ENCODE data around the gene ZBTB17. TPM values are rescaled to one million over a fixed set of nuclear protein-coding genes. Genes with fewer than 3 reads are reported as not detected.

The ZBTB17 gene
- total RNA-seq, 1 donor from 2014 or later: 38.5 TPM

GRCh38 chr1:15965228-15965767 is 10.6 kb downstream of the ZBTB17 start:
- DNase-seq (ENCODE audit: extremely low spot score in 2 of 2): no peak
- no peak for TF ChIP-seq POLR2AphosphoS5 (IDR thresholded peaks at IDR 0.05; ENCODE audit: insufficient read depth in 1 of 2, low read depth in 1 of 2)
- no peak for TF ChIP-seq CTCF (IDR thresholded peaks at IDR 0.05)
- TF ChIP-seq POLR2A (IDR thresholded peaks at IDR 0.05): no peak
- Histone ChIP-seq H3K4me1 (peaks cover 41% of the 10 kb centered on the region), H3K27ac (no peak overlapping the region), H3K27me3 (no peaks in the 10 kb centered on the region), H3K36me3 (peaks cover 0 to 8% of the 10 kb centered on the region in 2 donors), H3K9me3 (no peaks in the 10 kb centered on the region), H3K4me3 (no peak overlapping the region)
- intact Hi-C loops (cut with DNase I): no loop called here

GRCh38 chr1:15963968-15964648 is 11.8 kb downstream of the ZBTB17 start:
- H3K9me3 ChIP-seq: no peaks in the 10 kb centered on the region
- H3K27ac ChIP-seq: no peak overlapping the region
- TF ChIP-seq POLR2A (IDR thresholded peaks at IDR 0.05) (no peak), POLR2AphosphoS5 (IDR thresholded peaks at IDR 0.05; ENCODE audit: insufficient read depth in 1 of 2, low read depth in 1 of 2) (no peak), CTCF (IDR thresholded peaks at IDR 0.05) (no peak)
- no peak overlapping the region for H3K4me3 ChIP-seq
- intact Hi-C loops (cut with DNase I): no loop called here
- no peaks in the 10 kb centered on the region for H3K27me3 ChIP-seq
- peaks cover 0 to under 1% of the 10 kb centered on the region in 2 donors for H3K36me3 ChIP-seq
- DNase-seq (ENCODE audit: extremely low spot score in 2 of 2): no peak
- H3K4me1 ChIP-seq: peaks cover 53% of the 10 kb centered on the region

GRCh38 chr1:15963363-15963967 is 12.4 kb downstream of the ZBTB17 start:
- no peak overlapping the region for H3K4me3 ChIP-seq
- intact Hi-C loops (cut with DNase I): no loop called here
- H3K36me3 ChIP-seq: no peaks in the 10 kb centered on the region
- TF ChIP-seq POLR2AphosphoS5 (IDR thresholded peaks at IDR 0.05; ENCODE audit: insufficient read depth in 1 of 2, low read depth in 1 of 2) (no peak), POLR2A (IDR thresholded peaks at IDR 0.05) (no peak), CTCF (IDR thresholded peaks at IDR 0.05) (no peak)
- H3K4me1 ChIP-seq: peaks cover 60% of the 10 kb centered on the region
- DNase-seq (ENCODE audit: extremely low spot score in 2 of 2): no peak
- no peaks in the 10 kb centered on the region for H3K9me3 ChIP-seq
- no peaks in the 10 kb centered on the region for H3K27me3 ChIP-seq
- H3K27ac ChIP-seq: no peak overlapping the region

GRCh38 chr1:15962671-15963362 is 13.1 kb downstream of the ZBTB17 start:
- DNase-seq (ENCODE audit: extremely low spot score in 2 of 2): no peak
- Histone ChIP-seq H3K36me3 (no peaks in the 10 kb centered on the region), H3K27ac (no peak overlapping the region), H3K27me3 (no peaks in the 10 kb centered on the region), H3K4me3 (no peak overlapping the region), H3K4me1 (peaks cover 66% of the 10 kb centered on the region), H3K9me3 (no peaks in the 10 kb centered on the region)
- intact Hi-C loops (cut with DNase I): no loop called here
- TF ChIP-seq CTCF (IDR thresholded peaks at IDR 0.05) (no peak), POLR2AphosphoS5 (IDR thresholded peaks at IDR 0.05; ENCODE audit: insufficient read depth in 1 of 2, low read depth in 1 of 2) (no peak), POLR2A (IDR thresholded peaks at IDR 0.05) (no peak)
